Stomach (tissue), 9 donors: ENCODE results near the gene HNMT. TPM values are rescaled to one million over a fixed set of nuclear protein-coding genes. Genes with fewer than 3 reads are reported as not detected.

Experiments
- DNase-seq, 2 donors: peaks; one replicate each; pipeline versions ENCODE4 v3.0.0 to v3.0.0-alpha.2; 2013 to 2019
- H3K27ac ChIP-seq, 5 donors: fragments of 200-600 bp in 4 of 5; sonication (generic) in 4 of 5; one replicate each; pipeline ENCODE4 v1.5.1; 2013 to 2019; ENCODE audit warnings: mild to moderate bottlenecking in 1 of 5, moderate library complexity in 1 of 5
- H3K27me3 ChIP-seq, 3 donors: fragments of 200-600 bp; sonication (generic); one replicate each; pipeline ENCODE4 v1.5.1; 2017 to 2019; ENCODE audit warnings: mixed run types in 1 of 3
- H3K36me3 ChIP-seq, 4 donors: fragments of 200-600 bp; sonication (generic); 1 replicate in 3 of 4; 2 replicates in 1 of 4; pipeline ENCODE4 v1.5.1; 2016 to 2019
- H3K4me1 ChIP-seq, 4 donors: fragments of 200-600 bp; sonication (generic); one replicate each; pipeline ENCODE4 v1.5.1; 2016 to 2019
- H3K4me3 ChIP-seq, 4 donors: fragments of 200-600 bp; sonication (generic) in 3 of 4; one replicate each; pipeline ENCODE4 v1.5.1; 2016 to 2019; ENCODE audit warnings: mild to moderate bottlenecking in 1 of 4
- H3K9me3 ChIP-seq, 4 donors: fragments of 200-600 bp; sonication (generic); one replicate each; pipeline ENCODE4 v1.5.1; 2016 to 2019
- EP300 ChIP-seq: sonication (generic); formaldehyde crosslinking; IDR thresholded peaks from one replicate; pipeline ENCODE4 v1.6.1; 2017; ENCODE audit warnings: antibody characterized with exemption
- POLR2A ChIP-seq, 4 donors: fragments of 450-650 bp; IDR thresholded peaks; one replicate each; pipeline ENCODE4 v1.6.1; 2016; ENCODE audit warnings: antibody characterized with exemption in 4 of 4, control low read depth in 2 of 4, mild to moderate bottlenecking in 1 of 4, moderate library complexity in 1 of 4
- POLR2AphosphoS5 ChIP-seq, 3 donors: sonication (generic); formaldehyde crosslinking; IDR thresholded peaks; one replicate each; pipeline ENCODE4 v1.6.1; 2016; ENCODE audit warnings: antibody characterized with exemption in 3 of 3
- WGBS, 5 donors: extraction: QIAGEN DNeasy Blood & Tissue Kit in 3 of 5; methylation state at CpG; one replicate each; pipeline versions ENCODE4 v1.1.5 to v1.1.7; 2013 to 2018; 5-methylcytosine and 5-hydroxymethylcytosine counted together
- intact Hi-C: fragments of 100-400 bp; cut with DNase I; formaldehyde crosslinking; loops from one replicate; pipeline ENCODE4 v1.15.1; 2023; ENCODE audit warnings: low total_unique reads
- polyA plus RNA-seq, 3 donors: library from polyadenylated mRNA; stranded (reverse); fragments of 200-250 nt; gene quantifications; one replicate each; pipeline ENCODE4 v1.2.3, GENCODE V29; 2013
- total RNA-seq, 5 donors: library from RNA; depleted of rRNA; stranded (reverse); fragments of >200 nt; gene quantifications; one replicate each; pipeline versions ENCODE4 v1.1.0 to v1.2.3, GENCODE V29; 2014 to 2016
- TF ChIP-seq, protein P1 (sequence below), 7 experiments: fragments of 450-650 bp in 4 of 7; fragments of 200-600 bp in 3 of 7; sonication (generic) in 3 of 7; IDR thresholded peaks; one replicate each; pipeline ENCODE4 v1.5.1; 2016 to 2019; ENCODE audit warnings: antibody characterized with exemption in 7 of 7, control low read depth in 2 of 7, mild to moderate bottlenecking in 1 of 7
- donor health status: healthy with polysubstance abuse.
- donor health status: Bipolar disorder and iron deficiency.
- donor health status: healthy.

Gene HNMT
- total and polyA plus RNA-seq, 8 donors = 11.2 to 145 (median 44.7) TPM

- peak in 1 of 2 donors; percentile 22 for DNase-seq
- WGBS, 5 donors = 15 to 27% (median 19%) methylated on average over 3 of the region's 3 CpGs
- Histone ChIP-seq H3K4me1 (peaks cover 9 to 68% (median 37%) of the 10 kb centered on the region in 4 donors), H3K9me3 (no peaks in the 10 kb centered on the region), H3K36me3 (no peaks in the 10 kb centered on the region), H3K4me3 (peak overlapping the region; percentile 47 to 56 (median 51)), H3K27me3 (no peaks in the 10 kb centered on the region), H3K27ac (peak overlapping the region; percentile 77 to 91 (median 88))
- TF ChIP-seq, protein P1, sequence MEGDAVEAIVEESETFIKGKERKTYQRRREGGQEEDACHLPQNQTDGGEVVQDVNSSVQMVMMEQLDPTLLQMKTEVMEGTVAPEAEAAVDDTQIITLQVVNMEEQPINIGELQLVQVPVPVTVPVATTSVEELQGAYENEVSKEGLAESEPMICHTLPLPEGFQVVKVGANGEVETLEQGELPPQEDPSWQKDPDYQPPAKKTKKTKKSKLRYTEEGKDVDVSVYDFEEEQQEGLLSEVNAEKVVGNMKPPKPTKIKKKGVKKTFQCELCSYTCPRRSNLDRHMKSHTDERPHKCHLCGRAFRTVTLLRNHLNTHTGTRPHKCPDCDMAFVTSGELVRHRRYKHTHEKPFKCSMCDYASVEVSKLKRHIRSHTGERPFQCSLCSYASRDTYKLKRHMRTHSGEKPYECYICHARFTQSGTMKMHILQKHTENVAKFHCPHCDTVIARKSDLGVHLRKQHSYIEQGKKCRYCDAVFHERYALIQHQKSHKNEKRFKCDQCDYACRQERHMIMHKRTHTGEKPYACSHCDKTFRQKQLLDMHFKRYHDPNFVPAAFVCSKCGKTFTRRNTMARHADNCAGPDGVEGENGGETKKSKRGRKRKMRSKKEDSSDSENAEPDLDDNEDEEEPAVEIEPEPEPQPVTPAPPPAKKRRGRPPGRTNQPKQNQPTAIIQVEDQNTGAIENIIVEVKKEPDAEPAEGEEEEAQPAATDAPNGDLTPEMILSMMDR (IDR thresholded peaks at IDR 0.05) = no peak
- TF ChIP-seq POLR2A (IDR thresholded peaks at IDR 0.05) (no peak), POLR2AphosphoS5 (IDR thresholded peaks at IDR 0.05) (no peak), EP300 (no peak)
- intact Hi-C loops = no loop called here
Observed at GRCh38 chr2:137964859-137965459, 686 bp downstream of the HNMT start.

GRCh38 chr2:137966043-137966442 is 1.8 kb downstream of the HNMT start:
- TF ChIP-seq POLR2AphosphoS5 (IDR thresholded peaks at IDR 0.05) (no peak), EP300 (no peak), POLR2A (IDR thresholded peaks at IDR 0.05) (no peak)
- TF ChIP-seq, protein P1 (IDR thresholded peaks at IDR 0.05) = no peak
- Histone ChIP-seq H3K4me1 (peaks cover 12 to 71% (median 38%) of the 10 kb centered on the region in 4 donors), H3K27me3 (no peaks in the 10 kb centered on the region), H3K36me3 (peaks cover 0 to 3% (median under 1%) of the 10 kb centered on the region in 4 donors), H3K27ac (peak overlapping the region in 4 of 5 donors; percentile 88 to 91 (median 90)), H3K4me3 (peak overlapping the region; percentile 1 to 56 (median 48)), H3K9me3 (no peaks in the 10 kb centered on the region)
- DNase-seq = no peak
- intact Hi-C loops = no loop called here
- 51 to 69% (median 54%) methylated on average over 3 of the region's 3 CpGs for WGBS, 5 donors

DNA sequence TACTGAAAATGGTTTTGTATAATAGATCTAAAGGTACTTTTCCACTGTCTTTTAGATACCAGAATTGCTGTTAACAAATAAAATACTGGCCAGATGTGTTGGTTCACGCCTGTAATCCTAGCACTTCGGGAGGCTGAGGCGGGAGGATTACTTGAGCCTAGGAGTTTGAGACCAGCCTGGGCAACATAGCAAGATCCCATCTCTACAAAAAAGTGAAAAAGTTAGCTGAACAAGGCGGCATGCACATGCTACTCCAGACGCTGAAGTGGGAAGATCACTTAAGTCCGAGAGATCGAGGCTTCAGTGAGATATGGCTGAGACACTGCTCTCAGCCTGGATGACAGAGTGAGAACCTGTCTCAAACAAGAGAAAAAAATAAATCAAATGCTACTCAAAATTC is 2.8 kb downstream of the HNMT start:
- Histone ChIP-seq H3K27me3 (no peaks in the 10 kb centered on the region), H3K27ac (peak overlapping the region in 4 of 5 donors; percentile 2 to 91 (median 90)), H3K36me3 (peaks cover 0 to 9% (median 2%) of the 10 kb centered on the region in 4 donors), H3K4me1 (peaks cover 12 to 71% (median 38%) of the 10 kb centered on the region in 4 donors), H3K9me3 (no peaks in the 10 kb centered on the region), H3K4me3 (peak overlapping the region in 1 of 4 donors; percentile 50)
- intact Hi-C loops = no loop called here
- 92 to 96% (median 95%) methylated on average over 7 of the region's 7 CpGs for WGBS, 5 donors
- DNase-seq = no peak
- TF ChIP-seq EP300 (no peak), POLR2AphosphoS5 (IDR thresholded peaks at IDR 0.05) (no peak), POLR2A (IDR thresholded peaks at IDR 0.05) (no peak)
- TF ChIP-seq, protein P1 (IDR thresholded peaks at IDR 0.05) = no peak

DNA sequence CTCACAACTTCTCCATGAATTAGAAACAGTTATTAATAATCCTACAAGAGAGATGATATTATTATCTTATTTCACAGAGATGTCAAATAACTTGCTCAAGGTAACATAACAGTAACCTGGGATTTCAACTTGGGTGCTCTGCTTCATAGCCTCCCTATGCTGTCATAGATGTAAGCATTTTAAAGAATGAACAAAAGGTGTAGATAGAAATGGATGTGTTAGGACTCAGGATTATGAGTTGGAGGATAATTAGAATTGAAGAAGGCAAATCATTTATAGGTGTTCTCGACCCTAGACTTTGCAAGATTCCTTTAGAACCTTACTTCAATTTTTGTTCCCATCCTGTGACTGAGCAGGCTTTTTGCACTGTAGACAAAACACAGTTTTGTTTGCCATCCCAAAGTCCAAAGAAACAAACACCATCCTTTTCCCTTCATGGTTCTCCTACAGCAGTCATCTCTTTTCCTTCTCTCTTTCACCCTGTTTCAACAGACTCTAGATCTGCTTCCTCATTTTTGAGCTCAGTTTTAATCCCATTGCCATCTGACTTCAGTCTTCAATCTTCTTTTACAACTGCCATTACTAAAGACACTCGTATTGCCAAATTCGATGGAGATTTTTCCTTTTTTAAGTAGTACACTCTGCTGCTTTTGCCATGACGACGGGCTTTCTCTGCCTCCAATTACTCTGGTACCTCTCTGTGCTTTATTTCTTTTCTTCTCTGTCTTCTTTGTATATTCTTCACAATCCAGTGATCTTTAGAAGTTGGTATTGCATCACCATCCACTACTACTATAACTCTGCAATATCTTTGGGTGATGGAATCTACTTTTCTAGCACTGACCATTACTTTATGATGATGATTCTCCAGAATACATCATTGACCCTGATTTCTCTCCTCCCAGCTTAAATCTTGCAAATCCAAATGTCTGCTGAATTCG is 4.5 kb downstream of the HNMT start:
- Histone ChIP-seq H3K4me3 (no peak overlapping the region), H3K27me3 (no peaks in the 10 kb centered on the region), H3K27ac (peak overlapping the region in 4 of 5 donors; percentile 42 to 78 (median 60)), H3K4me1 (peaks cover 12 to 65% (median 37%) of the 10 kb centered on the region in 4 donors), H3K9me3 (no peaks in the 10 kb centered on the region), H3K36me3 (peaks cover 0 to 17% (median 4%) of the 10 kb centered on the region in 4 donors)
- WGBS, 5 donors = 68 to 77% (median 71%) methylated on average over 6 of the region's 6 CpGs
- TF ChIP-seq, protein P1 (IDR thresholded peaks at IDR 0.05) = no peak
- no peak for TF ChIP-seq POLR2A (IDR thresholded peaks at IDR 0.05)
- intact Hi-C loops = no loop called here
- DNase-seq = no peak
